ENCODE measurements around the gene ERO1B. TPM values are rescaled to one million over a fixed set of nuclear protein-coding genes. Genes with fewer than 3 reads are reported as not detected.

The ERO1B gene
- total RNA-seq, 1 donor from 2014 or later = 7.2 TPM

DNA sequence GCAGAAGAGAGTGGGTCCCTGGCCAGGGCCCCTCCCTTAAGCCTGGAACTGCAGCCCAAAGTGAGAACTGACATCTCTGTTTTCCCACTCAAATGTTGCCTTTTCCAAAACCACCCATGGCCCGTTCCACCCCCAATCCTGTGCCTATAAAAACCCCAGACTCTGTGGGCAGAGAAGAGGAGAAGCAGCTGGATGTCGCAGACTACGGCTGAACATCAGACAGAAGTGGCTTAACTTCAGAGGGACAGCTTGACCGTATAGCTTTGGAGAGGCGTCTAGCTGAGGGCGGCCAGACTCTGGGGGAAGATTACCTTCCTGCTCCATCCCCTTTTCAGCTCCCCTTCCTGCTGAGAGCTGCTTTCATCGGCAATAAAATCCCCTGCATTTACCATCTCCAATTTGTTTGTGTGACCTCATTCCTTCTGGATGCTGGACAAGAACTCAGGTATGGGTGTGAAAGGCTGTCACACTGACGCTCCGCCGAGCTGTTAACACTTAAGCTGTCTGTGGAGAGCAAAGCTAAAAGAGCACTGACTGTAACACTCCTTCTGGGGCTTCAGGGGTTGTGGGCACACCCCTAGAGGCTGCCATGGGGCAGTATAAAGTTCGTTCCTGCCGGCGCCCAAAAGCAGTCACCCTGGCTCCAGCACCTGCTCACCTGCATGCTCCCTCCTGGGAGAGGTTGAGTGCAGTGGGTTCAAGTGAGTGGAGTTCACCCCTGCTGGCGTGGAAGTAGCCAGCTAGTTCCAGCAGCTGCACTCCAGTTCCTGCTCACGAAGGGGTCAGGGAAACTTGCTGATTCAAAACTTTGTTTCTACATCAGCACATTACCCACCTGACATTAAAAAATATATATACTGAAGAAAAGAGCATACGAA lies 19.6 kb upstream of the ERO1B start:
- Histone ChIP-seq H3K4me1 (no peaks in the 10 kb centered on the region), H3K4me3 (no peak overlapping the region), H3K9me3 (replicated peaks) (peaks cover 7% of the 10 kb centered on the region), H3K36me3 (no peaks in the 10 kb centered on the region), H3K27me3 (ENCODE audit: low read depth) (peaks cover 6% of the 10 kb centered on the region), H3K27ac (replicated peaks) (no peak overlapping the region)
- no peak for DNase-seq
- intact Hi-C loops (cut with micrococcal nuclease) = no loop called here
- TF ChIP-seq, protein P1, sequence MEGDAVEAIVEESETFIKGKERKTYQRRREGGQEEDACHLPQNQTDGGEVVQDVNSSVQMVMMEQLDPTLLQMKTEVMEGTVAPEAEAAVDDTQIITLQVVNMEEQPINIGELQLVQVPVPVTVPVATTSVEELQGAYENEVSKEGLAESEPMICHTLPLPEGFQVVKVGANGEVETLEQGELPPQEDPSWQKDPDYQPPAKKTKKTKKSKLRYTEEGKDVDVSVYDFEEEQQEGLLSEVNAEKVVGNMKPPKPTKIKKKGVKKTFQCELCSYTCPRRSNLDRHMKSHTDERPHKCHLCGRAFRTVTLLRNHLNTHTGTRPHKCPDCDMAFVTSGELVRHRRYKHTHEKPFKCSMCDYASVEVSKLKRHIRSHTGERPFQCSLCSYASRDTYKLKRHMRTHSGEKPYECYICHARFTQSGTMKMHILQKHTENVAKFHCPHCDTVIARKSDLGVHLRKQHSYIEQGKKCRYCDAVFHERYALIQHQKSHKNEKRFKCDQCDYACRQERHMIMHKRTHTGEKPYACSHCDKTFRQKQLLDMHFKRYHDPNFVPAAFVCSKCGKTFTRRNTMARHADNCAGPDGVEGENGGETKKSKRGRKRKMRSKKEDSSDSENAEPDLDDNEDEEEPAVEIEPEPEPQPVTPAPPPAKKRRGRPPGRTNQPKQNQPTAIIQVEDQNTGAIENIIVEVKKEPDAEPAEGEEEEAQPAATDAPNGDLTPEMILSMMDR (IDR thresholded peaks at IDR 0.05; ENCODE audit: borderline replicate concordance) = no peak

DNA sequence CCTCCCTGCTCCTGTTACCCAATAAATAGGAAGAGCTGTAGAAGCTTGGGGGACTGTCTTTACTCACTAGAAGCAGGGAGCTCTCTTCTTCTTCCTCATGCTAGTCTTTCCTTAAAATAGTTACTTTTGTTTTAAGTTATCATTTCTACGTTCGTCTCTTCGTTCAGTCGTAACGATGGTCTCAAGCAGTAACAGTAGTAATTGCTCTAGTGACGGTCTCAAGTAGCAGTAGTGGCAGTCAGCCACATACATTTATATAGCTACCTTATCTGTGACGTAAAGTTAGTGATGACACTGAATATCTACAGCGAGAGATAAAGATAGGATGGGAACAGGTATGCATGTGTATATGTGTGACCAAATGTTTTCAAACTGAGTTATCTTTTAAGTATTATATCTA lies 15.4 kb upstream of the ERO1B start:
- H3K4me3 ChIP-seq = no peak overlapping the region
- TF ChIP-seq, protein P1 (IDR thresholded peaks at IDR 0.05; ENCODE audit: borderline replicate concordance) = no peak
- no peaks in the 10 kb centered on the region for H3K36me3 ChIP-seq
- DNase-seq = no peak
- H3K4me1 ChIP-seq = peaks cover 4% of the 10 kb centered on the region
- H3K27ac ChIP-seq (replicated peaks) = no peak overlapping the region
- H3K9me3 ChIP-seq (replicated peaks) = peaks cover 7% of the 10 kb centered on the region
- intact Hi-C loops (cut with micrococcal nuclease) = no loop called here
- peaks cover 6% of the 10 kb centered on the region for H3K27me3 ChIP-seq (ENCODE audit: low read depth)

DNA sequence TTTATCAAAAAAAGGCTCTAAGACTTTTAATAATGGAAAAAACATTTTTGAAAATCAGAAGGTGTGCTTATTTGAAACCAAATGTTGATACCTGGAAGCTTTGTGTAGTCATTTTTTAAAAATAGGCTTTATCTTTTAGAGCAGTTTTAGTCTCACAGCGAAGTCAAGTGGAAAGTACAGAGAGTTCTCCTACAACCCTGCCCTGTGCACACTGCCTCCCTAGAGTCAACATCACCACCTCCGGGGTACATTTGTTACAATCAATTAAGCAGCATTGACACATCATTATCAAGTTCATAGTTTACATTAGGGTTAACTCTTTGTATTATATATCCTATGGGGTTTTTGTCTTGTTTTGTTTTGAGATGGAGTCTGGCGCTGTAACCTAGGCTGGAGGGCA lies 10.7 kb upstream of the ERO1B start:
- TF ChIP-seq, protein P1 (IDR thresholded peaks at IDR 0.05; ENCODE audit: borderline replicate concordance) = no peak
- Histone ChIP-seq H3K4me1 (peaks cover 4% of the 10 kb centered on the region), H3K4me3 (no peak overlapping the region), H3K27ac (replicated peaks) (no peak overlapping the region), H3K27me3 (ENCODE audit: low read depth) (peaks cover under 1% of the 10 kb centered on the region), H3K36me3 (no peaks in the 10 kb centered on the region), H3K9me3 (replicated peaks) (no peaks in the 10 kb centered on the region)
- DNase-seq = no peak
- intact Hi-C loops (cut with micrococcal nuclease) = no loop called here

DNA sequence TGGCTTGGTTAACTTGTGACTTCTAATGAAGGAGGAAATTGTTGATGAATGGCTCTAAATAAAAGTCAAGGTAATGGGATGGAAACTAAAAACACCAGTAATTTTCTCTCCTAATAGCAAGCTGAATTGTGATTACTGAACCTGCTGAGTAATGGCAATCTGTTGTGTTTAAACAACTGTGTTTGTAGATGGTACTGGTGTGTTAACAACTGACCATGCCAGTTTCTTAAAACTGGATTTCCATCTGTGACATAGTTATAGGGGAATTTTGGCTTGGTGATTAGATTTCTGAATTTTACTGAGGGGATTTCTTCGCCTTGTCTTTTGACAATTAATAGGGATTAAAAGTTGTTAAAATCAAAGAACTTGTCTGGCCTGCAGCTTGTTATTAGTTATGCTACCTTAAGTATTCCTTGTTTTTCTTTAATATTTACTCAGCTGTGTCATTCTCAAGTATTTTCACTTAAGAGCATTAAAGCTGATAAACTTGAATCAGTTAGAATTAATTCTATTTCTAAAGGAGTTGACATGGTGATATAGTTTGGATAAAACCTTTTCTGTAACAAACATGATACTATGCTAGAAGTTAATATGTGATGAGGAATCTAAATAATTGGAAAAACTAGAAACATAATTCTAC lies 7.9 kb upstream of the ERO1B start:
- DNase-seq = no peak
- Histone ChIP-seq H3K27ac (replicated peaks) (no peak overlapping the region), H3K4me1 (peaks cover 4% of the 10 kb centered on the region), H3K27me3 (ENCODE audit: low read depth) (peaks cover 13% of the 10 kb centered on the region), H3K9me3 (replicated peaks) (no peaks in the 10 kb centered on the region), H3K36me3 (no peaks in the 10 kb centered on the region), H3K4me3 (no peak overlapping the region)
- intact Hi-C loops (cut with micrococcal nuclease) = no loop called here
- TF ChIP-seq, protein P1 (IDR thresholded peaks at IDR 0.05; ENCODE audit: borderline replicate concordance) = no peak

DNA sequence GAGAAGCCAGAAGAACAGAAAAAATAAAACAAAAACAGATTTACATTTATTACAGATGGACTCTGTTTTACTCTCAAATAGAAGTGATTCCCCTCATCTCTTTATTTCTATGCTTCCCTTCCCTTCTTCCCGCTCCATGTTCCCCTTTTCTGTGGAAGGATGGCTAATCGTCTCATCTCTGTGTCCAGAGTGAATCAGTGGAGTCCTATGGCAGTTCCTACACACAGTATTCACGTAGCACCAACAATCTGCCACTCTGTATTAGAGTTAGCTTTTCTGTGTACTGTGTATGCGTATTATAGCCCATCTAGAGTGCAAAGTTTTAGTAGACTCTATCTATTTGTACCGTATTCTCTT lies 6.8 kb upstream of the ERO1B start:
- peaks cover 13% of the 10 kb centered on the region for H3K27me3 ChIP-seq (ENCODE audit: low read depth)
- TF ChIP-seq, protein P1 (IDR thresholded peaks at IDR 0.05; ENCODE audit: borderline replicate concordance) = no peak
- H3K4me1 ChIP-seq = peaks cover 4% of the 10 kb centered on the region
- DNase-seq = no peak
- H3K4me3 ChIP-seq = no peak overlapping the region
- intact Hi-C loops (cut with micrococcal nuclease) = no loop called here
- no peaks in the 10 kb centered on the region for H3K9me3 ChIP-seq (replicated peaks)
- no peaks in the 10 kb centered on the region for H3K36me3 ChIP-seq
- no peak overlapping the region for H3K27ac ChIP-seq (replicated peaks)

Data from left ventricle myocardium inferior (tissue), 1 donor.